Activated naive CD4-positive, alpha-beta T cell treated with anti-CD3 and anti-CD28 coated beads for 36 hours (primary cell): ENCODE results near the gene NFE2L2. TPM values are rescaled to one million over a fixed set of nuclear protein-coding genes. Genes with fewer than 3 reads are reported as not detected.

Experiments
- CTCF ChIA-PET: fragments of 350-600 bp; sonication (Branson Sonifier 250); formaldehyde crosslinking; loops from one replicate; lab custom pipeline; 2021; ENCODE audit warnings: antibody characterized with exemption; lab: Charles Lee
- DNase-seq: peaks from one replicate; pipeline ENCODE4 v3.0.0-alpha.2; 2020
- H3K27ac Mint-ChIP-seq: one replicate; pipeline ENCODE4 v1.8.0; 2021; ENCODE audit warnings: mild to moderate bottlenecking, mixed read lengths
- H3K27me3 Mint-ChIP-seq: one replicate; pipeline ENCODE4 v1.8.0; 2021; ENCODE audit warnings: low read depth, mixed read lengths
- H3K36me3 Mint-ChIP-seq: one replicate; pipeline ENCODE4 v1.8.0; 2021; ENCODE audit warnings: low read depth, mixed read lengths
- H3K4me1 Mint-ChIP-seq: one replicate; pipeline ENCODE4 v1.8.0; 2021; ENCODE audit warnings: low read depth, mixed read lengths
- H3K4me3 Mint-ChIP-seq: one replicate; pipeline ENCODE4 v1.8.0; 2021; ENCODE audit warnings: mild to moderate bottlenecking, moderate library complexity, mixed read lengths
- H3K9me3 Mint-ChIP-seq: one replicate; pipeline ENCODE4 v1.8.0; 2021; ENCODE audit warnings: mixed read lengths
- intact Hi-C: fragments of 100-400 bp; cut with micrococcal nuclease; formaldehyde crosslinking; loops from one replicate; pipeline ENCODE4 v1.15.1; 2023
- total RNA-seq, 2 experiments: library from RNA; stranded (reverse); gene quantifications; one replicate each; pipeline ENCODE4 v1.2.3, GENCODE V29; 2021

Gene NFE2L2
- total RNA-seq, 2 experiments from 2014 or later = 63.8 to 66.9 TPM

- no peak overlapping the region for H3K4me3 Mint-ChIP-seq
- no peak for DNase-seq
- no peaks in the 10 kb centered on the region for H3K9me3 Mint-ChIP-seq
- H3K27me3 Mint-ChIP-seq = no peaks in the 10 kb centered on the region
- CTCF ChIA-PET = interaction anchor here (1.2 to 6.0 kb wide), 5 partner anchors 28 to 127 kb away, joined by 3 to 73 read pairs (median 8); partner anchors contain the start of gene NFE2L2
- intact Hi-C loops = no loop called here
- H3K27ac Mint-ChIP-seq = no peak overlapping the region
- no peaks in the 10 kb centered on the region for H3K36me3 Mint-ChIP-seq
- H3K4me1 Mint-ChIP-seq = peaks cover 28% of the 10 kb centered on the region
These were observed 27.2 kb upstream of the NFE2L2 start for GRCh38 chr2:177291701-177292100.

- intact Hi-C loops = loop anchor here (1.0 kb wide), 1 partner anchor 25 kb away; no protein-coding TSS in a partner anchor
- H3K4me1 Mint-ChIP-seq = peaks cover 21% of the 10 kb centered on the region
- no peaks in the 10 kb centered on the region for H3K36me3 Mint-ChIP-seq
These were observed 25.5 kb upstream of the NFE2L2 start for GRCh38 chr2:177289824-177290628.

GRCh38 chr2:177287814-177288213 is 23.3 kb upstream of the NFE2L2 start:
- DNase-seq = no peak
- CTCF ChIA-PET = interaction anchor here (2.5 kb wide), 1 partner anchor 8 kb away, joined by 7 read pairs; no protein-coding TSS in a partner anchor
- Mint-ChIP-seq H3K9me3 (no peaks in the 10 kb centered on the region), H3K4me3 (no peak overlapping the region), H3K36me3 (no peaks in the 10 kb centered on the region), H3K27ac (no peak overlapping the region), H3K4me1 (peaks cover 21% of the 10 kb centered on the region), H3K27me3 (no peaks in the 10 kb centered on the region)
- intact Hi-C loops = no loop called here

More at GRCh38 chr2:177289824-177290628, 25.5 kb upstream of the NFE2L2 start:
- H3K27ac Mint-ChIP-seq = peak overlapping the region; percentile 67
- CTCF ChIA-PET = interaction anchor here (0.7 to 2.5 kb wide), 6 partner anchors 10 to 142 kb away, joined by 3 to 8 read pairs (median 5); partner anchors contain the start of gene NFE2L2
- H3K27me3 Mint-ChIP-seq = no peaks in the 10 kb centered on the region
- no peaks in the 10 kb centered on the region for H3K9me3 Mint-ChIP-seq
- H3K4me3 Mint-ChIP-seq = no peak overlapping the region
- DNase-seq = peak; percentile 41

DNA sequence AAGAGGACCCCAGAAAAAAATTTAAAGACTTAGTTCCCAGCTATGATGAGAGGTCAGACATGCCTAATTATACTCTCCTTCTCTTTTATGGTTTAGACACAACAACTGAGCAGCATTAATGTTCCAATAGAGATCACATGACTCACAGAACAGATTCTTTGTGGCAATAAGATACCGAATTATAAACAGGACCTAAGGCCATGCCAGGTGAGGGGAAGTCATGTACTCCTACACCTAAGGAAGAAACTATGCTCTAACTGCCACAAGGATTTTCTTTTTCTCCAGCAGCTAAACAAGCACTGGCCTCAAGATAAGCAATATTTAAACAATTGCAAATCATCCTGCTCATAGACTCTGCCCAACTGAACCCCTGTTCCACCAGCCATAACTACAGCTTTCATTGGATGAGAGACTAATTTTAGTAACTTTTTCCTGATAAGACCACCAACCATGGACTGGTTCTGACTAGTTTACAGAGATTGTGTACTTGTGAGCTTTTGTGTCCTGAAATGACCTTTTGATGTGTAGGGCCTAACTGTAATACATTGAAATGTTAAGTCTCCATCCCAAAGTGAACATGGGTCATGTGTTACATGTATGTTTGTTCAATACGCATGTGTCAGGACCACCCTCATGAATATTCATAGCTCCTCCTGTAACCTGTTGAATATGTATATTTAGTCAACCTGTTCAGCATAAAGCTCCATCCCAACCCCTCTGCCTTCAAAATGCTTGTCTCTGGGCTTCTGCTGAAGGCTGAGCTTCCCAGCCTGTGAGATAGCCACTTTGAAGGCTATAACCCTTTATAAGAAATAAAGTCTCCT is 21.6 kb upstream of the NFE2L2 start:
- no peak overlapping the region for H3K4me3 Mint-ChIP-seq
- intact Hi-C loops = no loop called here
- CTCF ChIA-PET = interaction anchor here (0.6 to 3.5 kb wide), 3 partner anchors 10 to 122 kb away, joined by 3 to 21 read pairs (median 9); partner anchors contain the start of gene NFE2L2
- no peaks in the 10 kb centered on the region for H3K9me3 Mint-ChIP-seq
- no peaks in the 10 kb centered on the region for H3K27me3 Mint-ChIP-seq
- no peak overlapping the region for H3K27ac Mint-ChIP-seq
- no peaks in the 10 kb centered on the region for H3K36me3 Mint-ChIP-seq
- peaks cover 12% of the 10 kb centered on the region for H3K4me1 Mint-ChIP-seq
- no peak for DNase-seq

GRCh38 chr2:177284531-177284930 is 20.0 kb upstream of the NFE2L2 start:
- no peaks in the 10 kb centered on the region for H3K36me3 Mint-ChIP-seq
- no peaks in the 10 kb centered on the region for H3K27me3 Mint-ChIP-seq
- DNase-seq = no peak
- H3K4me1 Mint-ChIP-seq = no peaks in the 10 kb centered on the region
- H3K9me3 Mint-ChIP-seq = no peaks in the 10 kb centered on the region
- intact Hi-C loops = no loop called here
- no peak overlapping the region for H3K27ac Mint-ChIP-seq
- CTCF ChIA-PET = interaction anchor here (0.7 to 3.5 kb wide), 2 partner anchors 11 to 12 kb away, joined by 3 to 21 read pairs; no protein-coding TSS in a partner anchor
- no peak overlapping the region for H3K4me3 Mint-ChIP-seq

DNA sequence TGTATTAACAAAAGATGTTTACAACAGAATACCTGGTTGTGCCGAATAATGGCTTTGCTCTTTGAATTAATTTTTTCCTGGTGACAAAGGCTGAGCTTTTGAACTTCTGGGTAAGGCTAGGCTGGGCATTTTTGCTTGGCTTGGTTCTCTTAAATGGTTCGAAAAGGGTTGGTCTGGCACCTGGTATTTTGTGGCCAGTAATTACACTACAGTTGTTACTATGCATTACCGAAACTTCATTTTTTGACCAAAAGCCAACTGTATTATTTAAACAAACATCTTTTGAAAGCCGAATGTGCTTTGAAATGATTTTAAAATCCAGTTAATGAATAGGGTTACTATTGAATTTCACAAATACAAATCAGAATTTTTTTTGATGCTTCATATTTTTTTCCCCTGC is 19.4 kb upstream of the NFE2L2 start:
- CTCF ChIA-PET = interaction anchor here (1.4 to 3.5 kb wide), 2 partner anchors 10 to 12 kb away, joined by 6 to 21 read pairs; no protein-coding TSS in a partner anchor
- intact Hi-C loops = no loop called here
- no peak overlapping the region for H3K4me3 Mint-ChIP-seq
- no peaks in the 10 kb centered on the region for H3K36me3 Mint-ChIP-seq
- H3K27me3 Mint-ChIP-seq = no peaks in the 10 kb centered on the region
- H3K27ac Mint-ChIP-seq = no peak overlapping the region
- H3K9me3 Mint-ChIP-seq = no peaks in the 10 kb centered on the region
- no peak for DNase-seq
- no peaks in the 10 kb centered on the region for H3K4me1 Mint-ChIP-seq

DNA sequence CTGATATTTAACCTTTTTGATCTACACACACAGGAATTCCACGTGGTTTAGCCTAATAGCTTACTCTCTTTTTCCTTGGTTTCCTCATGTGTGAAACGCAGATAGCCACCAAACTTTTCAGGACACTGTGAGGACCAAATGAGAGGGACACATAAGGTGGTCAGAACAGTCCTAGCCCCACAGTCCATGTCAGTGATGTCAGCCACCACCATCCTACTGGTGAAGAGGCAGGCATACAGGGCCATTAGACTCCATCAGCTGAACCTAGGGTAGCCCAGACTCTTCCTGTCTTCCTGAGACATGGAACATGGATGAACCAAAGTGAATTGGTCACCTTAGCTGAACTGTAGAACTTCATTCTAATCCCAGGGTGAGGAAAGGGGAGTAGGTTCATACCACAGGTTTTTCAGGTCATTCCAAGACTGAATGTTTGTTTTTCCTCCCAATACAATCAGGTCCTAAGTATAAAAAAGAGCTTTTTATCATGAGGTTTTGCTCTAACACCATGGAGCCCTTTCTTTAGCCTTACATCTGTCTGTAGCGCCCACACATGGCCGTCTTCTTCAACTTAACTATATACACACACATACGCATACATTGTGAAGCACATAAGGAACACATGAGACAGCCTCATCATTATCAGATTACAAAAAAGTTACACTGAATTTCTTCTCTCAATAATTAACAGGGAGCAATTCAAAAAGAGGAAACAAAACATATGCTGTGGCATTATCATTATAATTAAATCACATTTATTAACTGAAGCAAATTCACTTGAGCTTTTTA is 18.5 kb upstream of the NFE2L2 start:
- no peak for DNase-seq
- Mint-ChIP-seq H3K9me3 (no peaks in the 10 kb centered on the region), H3K27ac (no peak overlapping the region), H3K4me1 (no peaks in the 10 kb centered on the region), H3K27me3 (no peaks in the 10 kb centered on the region), H3K36me3 (no peaks in the 10 kb centered on the region), H3K4me3 (no peak overlapping the region)
- CTCF ChIA-PET = interaction anchor here (1.4 to 3.5 kb wide), 3 partner anchors 10 to 13 kb away, joined by 6 to 21 read pairs (median 7); no protein-coding TSS in a partner anchor
- intact Hi-C loops = no loop called here

DNA sequence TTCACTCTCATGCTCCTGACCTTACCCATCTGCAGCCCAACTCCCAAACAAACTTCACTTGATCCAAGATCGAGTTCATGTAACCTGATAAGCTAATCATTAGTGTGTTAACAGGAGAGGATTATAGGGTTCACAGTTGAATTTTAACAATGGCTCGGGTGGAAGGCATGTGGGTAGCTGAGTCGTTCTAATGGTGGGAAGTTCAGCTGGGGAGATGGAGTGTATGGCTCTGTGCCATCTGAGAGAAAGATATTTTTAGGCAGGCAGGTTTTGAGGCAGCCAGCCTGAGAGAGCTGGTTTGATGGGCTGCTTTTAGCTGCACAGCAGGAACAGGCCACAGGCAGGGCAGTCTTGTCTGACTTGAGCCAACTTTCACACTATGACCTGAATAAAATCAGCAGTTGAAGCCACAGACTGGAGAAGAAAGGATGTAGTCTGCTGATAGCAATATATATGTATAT is 17.7 kb upstream of the NFE2L2 start:
- no peak for DNase-seq
- intact Hi-C loops = no loop called here
- no peaks in the 10 kb centered on the region for H3K36me3 Mint-ChIP-seq
- no peaks in the 10 kb centered on the region for H3K9me3 Mint-ChIP-seq
- CTCF ChIA-PET = interaction anchor here (0.6 to 3.5 kb wide), 4 partner anchors 9 to 124 kb away, joined by 3 to 21 read pairs (median 8); no protein-coding TSS in a partner anchor
- no peak overlapping the region for H3K4me3 Mint-ChIP-seq
- H3K27ac Mint-ChIP-seq = no peak overlapping the region
- H3K4me1 Mint-ChIP-seq = no peaks in the 10 kb centered on the region
- H3K27me3 Mint-ChIP-seq = no peaks in the 10 kb centered on the region

- Mint-ChIP-seq H3K4me1 (no peaks in the 10 kb centered on the region), H3K27ac (no peak overlapping the region), H3K36me3 (no peaks in the 10 kb centered on the region), H3K9me3 (no peaks in the 10 kb centered on the region), H3K27me3 (no peaks in the 10 kb centered on the region), H3K4me3 (no peak overlapping the region)
- CTCF ChIA-PET = interaction anchor here (2.0 to 2.3 kb wide), 2 partner anchors 9 to 14 kb away, joined by 7 to 9 read pairs; no protein-coding TSS in a partner anchor
- no peak for DNase-seq
- intact Hi-C loops = no loop called here
These were observed 17.1 kb upstream of the NFE2L2 start for GRCh38 chr2:177281400-177282180.

GRCh38 chr2:177279847-177280246 is 15.3 kb upstream of the NFE2L2 start:
- Mint-ChIP-seq H3K27ac (no peak overlapping the region), H3K9me3 (no peaks in the 10 kb centered on the region), H3K4me3 (no peak overlapping the region), H3K36me3 (no peaks in the 10 kb centered on the region), H3K4me1 (no peaks in the 10 kb centered on the region), H3K27me3 (no peaks in the 10 kb centered on the region)
- CTCF ChIA-PET = interaction anchor here (0.7 to 2.3 kb wide), 4 partner anchors 9 to 16 kb away, joined by 3 to 9 read pairs (median 6); no protein-coding TSS in a partner anchor
- intact Hi-C loops = no loop called here
- no peak for DNase-seq

GRCh38 chr2:177275743-177276055 is 11.2 kb upstream of the NFE2L2 start:
- intact Hi-C loops = no loop called here
- Mint-ChIP-seq H3K27me3 (no peaks in the 10 kb centered on the region), H3K36me3 (no peaks in the 10 kb centered on the region), H3K27ac (no peak overlapping the region), H3K9me3 (no peaks in the 10 kb centered on the region), H3K4me3 (no peak overlapping the region), H3K4me1 (peaks cover 13% of the 10 kb centered on the region)
- no peak for DNase-seq
- CTCF ChIA-PET = interaction anchor here (1.2 kb wide), 1 partner anchor 11 kb away, joined by 3 read pairs; no protein-coding TSS in a partner anchor
